Measurements from ENCODE around the gene PCED1B. TPM values are rescaled to one million over a fixed set of nuclear protein-coding genes. Genes with fewer than 3 reads are reported as not detected.

Gene PCED1B
- total RNA-seq = 10 to 100 TPM; 72.1 to 74.2 TPM

- CTCF ChIA-PET = interaction anchor here (0.7 to 4.4 kb wide), 20 partner anchors 9 to 329 kb away, joined by 3 to 47 read pairs (median 4); no protein-coding TSS in a partner anchor
- H3K4me3 Mint-ChIP-seq = peak within 1 kb of the TSS; percentile 94
Measured at GRCh38 chr12:47079468-47079980, at the start of gene PCED1B, which contains the start of gene AMIGO2. PCED1B (plus strand) TSS chr12:47079621; CDS start chr12:47235064, 155,443 bp downstream. AMIGO2 (minus strand) TSS chr12:47079959; CDS start chr12:47079002, 957 bp downstream.

GRCh38 chr12:47029903-47030302, 49.5 kb upstream of the PCED1B start:
- no peak overlapping the region for H3K4me3 Mint-ChIP-seq
- peaks cover 18% of the 10 kb centered on the region for H3K27me3 Mint-ChIP-seq (ENCODE audit: low read depth)
- H3K9me3 Mint-ChIP-seq (ENCODE audit: insufficient read depth) = no peaks in the 10 kb centered on the region
- H3K4me1 Mint-ChIP-seq (ENCODE audit: low read depth) = peaks cover 11% of the 10 kb centered on the region
- ATAC-seq (no peak), DNase-seq (no peak)
- H3K27ac Mint-ChIP-seq = no peak overlapping the region
- CTCF ChIA-PET = interaction anchor here (0.8 kb wide), 1 partner anchor 9 kb away, joined by 3 read pairs; no protein-coding TSS in a partner anchor
- no peaks in the 10 kb centered on the region for H3K36me3 Mint-ChIP-seq (ENCODE audit: low read depth)
- POLR2A ChIA-PET = no interaction called here

More at GRCh38 chr12:47079468-47079980, at the start of gene PCED1B, which contains the start of gene AMIGO2:
- Mint-ChIP-seq H3K9me3 (ENCODE audit: insufficient read depth) (no peaks in the 10 kb centered on the region), H3K27me3 (ENCODE audit: low read depth) (no peaks in the 10 kb centered on the region), H3K4me1 (ENCODE audit: low read depth) (peaks cover 62% of the 10 kb centered on the region), H3K36me3 (ENCODE audit: low read depth) (peaks cover 32% of the 10 kb centered on the region), H3K27ac (peak within 1 kb of the TSS; percentile 90)
- peak; percentile 67 for ATAC-seq
- peak; percentile 77 for DNase-seq
- POLR2A ChIA-PET = interaction anchor here (0.6 to 3.6 kb wide), 15 partner anchors 8 to 318 kb away, joined by 3 to 30 read pairs (median 5); no protein-coding TSS in a partner anchor

GRCh38 chr12:47032644-47033043, 46.8 kb upstream of the PCED1B start:
- peaks cover 11% of the 10 kb centered on the region for H3K4me1 Mint-ChIP-seq (ENCODE audit: low read depth)
- CTCF ChIA-PET = interaction anchor here (0.7 to 6.9 kb wide), 53 partner anchors 9 to 855 kb away, joined by 3 to 79 read pairs (median 5); partner anchors contain the start of genes RAPGEF3 and RPAP3

GRCh38 chr12:47033081-47033480, 46.3 kb upstream of the PCED1B start:
- H3K9me3 Mint-ChIP-seq (ENCODE audit: insufficient read depth) = no peaks in the 10 kb centered on the region
- H3K36me3 Mint-ChIP-seq (ENCODE audit: low read depth) = no peaks in the 10 kb centered on the region
- H3K27me3 Mint-ChIP-seq (ENCODE audit: low read depth) = peaks cover 2% of the 10 kb centered on the region
- no peak overlapping the region for H3K4me3 Mint-ChIP-seq
- H3K27ac Mint-ChIP-seq = no peak overlapping the region
- ChIA-PET POLR2A (interaction anchor here (1.1 to 1.4 kb wide), 2 partner anchors 185 to 327 kb away, joined by 3 to 4 read pairs; no protein-coding TSS in a partner anchor), CTCF (interaction anchor here (0.8 to 6.9 kb wide), 42 partner anchors 9 to 856 kb away, joined by 3 to 79 read pairs (median 6); partner anchors contain the start of genes RAPGEF3 and RPAP3)
- ATAC-seq (no peak), DNase-seq (no peak)
- peaks cover 11% of the 10 kb centered on the region for H3K4me1 Mint-ChIP-seq (ENCODE audit: low read depth)

More at GRCh38 chr12:47032644-47033043, 46.8 kb upstream of the PCED1B start:
- Mint-ChIP-seq H3K9me3 (ENCODE audit: insufficient read depth) (no peaks in the 10 kb centered on the region), H3K36me3 (ENCODE audit: low read depth) (no peaks in the 10 kb centered on the region), H3K27me3 (ENCODE audit: low read depth) (peaks cover 2% of the 10 kb centered on the region), H3K27ac (no peak overlapping the region), H3K4me3 (no peak overlapping the region)
- ATAC-seq (no peak), DNase-seq (peak; percentile 38)
- POLR2A ChIA-PET = interaction anchor here (0.7 to 1.4 kb wide), 4 partner anchors 174 to 328 kb away, joined by 3 to 4 read pairs (median 3); no protein-coding TSS in a partner anchor

- Mint-ChIP-seq H3K9me3 (ENCODE audit: insufficient read depth) (no peaks in the 10 kb centered on the region), H3K27ac (no peak overlapping the region), H3K4me3 (no peak overlapping the region), H3K36me3 (ENCODE audit: low read depth) (no peaks in the 10 kb centered on the region), H3K27me3 (ENCODE audit: low read depth) (peaks cover 2% of the 10 kb centered on the region), H3K4me1 (ENCODE audit: low read depth) (peaks cover 11% of the 10 kb centered on the region)
- CTCF ChIA-PET = interaction anchor here (0.6 to 6.9 kb wide), 19 partner anchors 8 to 857 kb away, joined by 3 to 79 read pairs (median 9); no protein-coding TSS in a partner anchor
- POLR2A ChIA-PET = no interaction called here
- DNase-seq = no peak
- ATAC-seq = no peak
Measured at GRCh38 chr12:47033789-47034555, 45.4 kb upstream of the PCED1B start.

- Mint-ChIP-seq H3K4me3 (no peak overlapping the region), H3K27ac (no peak overlapping the region), H3K27me3 (ENCODE audit: low read depth) (peaks cover 2% of the 10 kb centered on the region), H3K9me3 (ENCODE audit: insufficient read depth) (no peaks in the 10 kb centered on the region), H3K36me3 (ENCODE audit: low read depth) (no peaks in the 10 kb centered on the region), H3K4me1 (ENCODE audit: low read depth) (peaks cover 11% of the 10 kb centered on the region)
- ATAC-seq = no peak
- ChIA-PET CTCF (interaction anchor here (0.7 to 6.9 kb wide), 8 partner anchors 13 to 361 kb away, joined by 3 to 79 read pairs (median 16); no protein-coding TSS in a partner anchor), POLR2A (interaction anchor here (0.6 kb wide), 1 partner anchor 343 kb away, joined by 3 read pairs; no protein-coding TSS in a partner anchor)
- no peak for DNase-seq
Measured at GRCh38 chr12:47034661-47035060, 44.8 kb upstream of the PCED1B start.

GRCh38 chr12:47035484-47035883, 43.9 kb upstream of the PCED1B start:
- CTCF ChIA-PET = interaction anchor here (0.8 to 6.9 kb wide), 3 partner anchors 11 to 172 kb away, joined by 3 to 59 read pairs (median 18); no protein-coding TSS in a partner anchor
- no peak overlapping the region for H3K4me3 Mint-ChIP-seq
- no peak overlapping the region for H3K27ac Mint-ChIP-seq
- DNase-seq = no peak
- no peaks in the 10 kb centered on the region for H3K9me3 Mint-ChIP-seq (ENCODE audit: insufficient read depth)
- POLR2A ChIA-PET = interaction anchor here (0.6 kb wide), 1 partner anchor 342 kb away, joined by 3 read pairs; no protein-coding TSS in a partner anchor
- ATAC-seq = no peak
- H3K4me1 Mint-ChIP-seq (ENCODE audit: low read depth) = peaks cover 9% of the 10 kb centered on the region
- H3K27me3 Mint-ChIP-seq (ENCODE audit: low read depth) = peaks cover under 1% of the 10 kb centered on the region
- no peaks in the 10 kb centered on the region for H3K36me3 Mint-ChIP-seq (ENCODE audit: low read depth)

- Mint-ChIP-seq H3K27ac (no peak overlapping the region), H3K36me3 (ENCODE audit: low read depth) (no peaks in the 10 kb centered on the region), H3K9me3 (ENCODE audit: insufficient read depth) (no peaks in the 10 kb centered on the region), H3K4me3 (no peak overlapping the region), H3K27me3 (ENCODE audit: low read depth) (no peaks in the 10 kb centered on the region), H3K4me1 (ENCODE audit: low read depth) (peaks cover under 1% of the 10 kb centered on the region)
- ATAC-seq (no peak), DNase-seq (no peak)
- ChIA-PET POLR2A (no interaction called here), CTCF (interaction anchor here (0.7 to 1.1 kb wide), 2 partner anchors 17 to 31 kb away, joined by 3 read pairs; no protein-coding TSS in a partner anchor)
Measured at GRCh38 chr12:47038270-47038748, 41.1 kb upstream of the PCED1B start.

- CTCF ChIA-PET = interaction anchor here (0.7 to 1.4 kb wide), 3 partner anchors 17 to 32 kb away, joined by 3 read pairs; no protein-coding TSS in a partner anchor
Measured at GRCh38 chr12:47039079-47039478, 40.3 kb upstream of the PCED1B start.

GRCh38 chr12:47039756-47040155, 39.7 kb upstream of the PCED1B start:
- POLR2A ChIA-PET = no interaction called here
- Mint-ChIP-seq H3K36me3 (ENCODE audit: low read depth) (no peaks in the 10 kb centered on the region), H3K27ac (no peak overlapping the region), H3K4me3 (no peak overlapping the region), H3K4me1 (ENCODE audit: low read depth) (no peaks in the 10 kb centered on the region), H3K27me3 (ENCODE audit: low read depth) (no peaks in the 10 kb centered on the region), H3K9me3 (ENCODE audit: insufficient read depth) (no peaks in the 10 kb centered on the region)
- DNase-seq (no peak), ATAC-seq (no peak)
- CTCF ChIA-PET = interaction anchor here (1.4 kb wide), 1 partner anchor 32 kb away, joined by 3 read pairs; no protein-coding TSS in a partner anchor

More at GRCh38 chr12:47039079-47039478, 40.3 kb upstream of the PCED1B start:
- DNase-seq (no peak), ATAC-seq (no peak)
- no peak overlapping the region for H3K27ac Mint-ChIP-seq
- H3K9me3 Mint-ChIP-seq (ENCODE audit: insufficient read depth) = no peaks in the 10 kb centered on the region
- H3K4me3 Mint-ChIP-seq = no peak overlapping the region
- POLR2A ChIA-PET = no interaction called here
- H3K4me1 Mint-ChIP-seq (ENCODE audit: low read depth) = no peaks in the 10 kb centered on the region
- H3K27me3 Mint-ChIP-seq (ENCODE audit: low read depth) = no peaks in the 10 kb centered on the region
- H3K36me3 Mint-ChIP-seq (ENCODE audit: low read depth) = no peaks in the 10 kb centered on the region

GRCh38 chr12:47041327-47041726, 38.1 kb upstream of the PCED1B start:
- ChIA-PET CTCF (interaction anchor here (0.7 to 1.6 kb wide), 2 partner anchors 30 to 357 kb away, joined by 4 to 8 read pairs; no protein-coding TSS in a partner anchor), POLR2A (interaction anchor here (0.7 kb wide), 1 partner anchor 39 kb away, joined by 4 read pairs; no protein-coding TSS in a partner anchor)
- Mint-ChIP-seq H3K36me3 (ENCODE audit: low read depth) (no peaks in the 10 kb centered on the region), H3K27ac (no peak overlapping the region), H3K9me3 (ENCODE audit: insufficient read depth) (no peaks in the 10 kb centered on the region), H3K27me3 (ENCODE audit: low read depth) (peaks cover 4% of the 10 kb centered on the region), H3K4me3 (no peak overlapping the region), H3K4me1 (ENCODE audit: low read depth) (no peaks in the 10 kb centered on the region)
- DNase-seq = no peak
- no peak for ATAC-seq

Measured in activated CD8-positive, alpha-beta T cell treated with anti-CD3 and anti-CD28 coated beads, Interleukin-2, amount 10 ng/mL, durations not matched to agents 7 days and 5 days (primary cell).